Activated CD4-positive, alpha-beta T cell treated with anti-CD3 and anti-CD28 coated beads for 36 hours (primary cell): Measurements from ENCODE around the gene TMEM141. TPM values are rescaled to one million over a fixed set of nuclear protein-coding genes. Genes with fewer than 3 reads are reported as not detected.
"Not testable (repeated sequence)": the region's sequence is repeated elsewhere in the genome, so short reads cannot be mapped to it uniquely, and the experiment has no call there.

Source experiments
- ATAC-seq: fragments of 200-7000 bp; cut with Tn5 transposase; one replicate; pipeline ENCODE4 v1.10.0; 2021; ENCODE audit warnings: mild to moderate bottlenecking, moderate library complexity
- CTCF ChIA-PET: fragments of 350-600 bp; sonication (Branson Sonifier 250); formaldehyde crosslinking; loops from one replicate; lab custom pipeline; 2021; ENCODE audit warnings: antibody characterized with exemption; lab: Charles Lee
- POLR2A ChIA-PET: fragments of 350-600 bp; sonication (Branson Sonifier 250); formaldehyde crosslinking; loops from one replicate; lab custom pipeline; 2021; ENCODE audit warnings: antibody characterized with exemption, inconsistent platforms; lab: Charles Lee
- DNase-seq: peaks from one replicate; pipeline ENCODE4 v3.0.0-alpha.2; 2020
- H3K27ac Mint-ChIP-seq: one replicate; pipeline ENCODE4 v1.8.0; 2021; ENCODE audit warnings: mixed read lengths
- H3K27me3 Mint-ChIP-seq: one replicate; pipeline ENCODE4 v1.8.0; 2021; ENCODE audit warnings: mixed read lengths
- H3K36me3 Mint-ChIP-seq: one replicate; pipeline ENCODE4 v1.8.0; 2021; ENCODE audit warnings: low read depth, mixed read lengths
- H3K4me1 Mint-ChIP-seq: one replicate; pipeline ENCODE4 v1.8.0; 2021; ENCODE audit warnings: mixed read lengths
- H3K4me3 Mint-ChIP-seq: one replicate; pipeline ENCODE4 v1.8.0; 2021; ENCODE audit warnings: mild to moderate bottlenecking, moderate library complexity, mixed read lengths
- H3K9me3 Mint-ChIP-seq: one replicate; pipeline ENCODE4 v1.8.0; 2021; ENCODE audit warnings: low read depth, mixed read lengths
- intact Hi-C, 2 experiments: fragments of 100-400 bp; cut with DNase I in 1 of 2; cut with micrococcal nuclease in 1 of 2; formaldehyde crosslinking; loops; one replicate each; pipeline versions ENCODE4 v1.14.2 to v1.15.1; 2022 to 2024; cut with DNase I, micrococcal nuclease
- total RNA-seq, 2 experiments: library from RNA; stranded (reverse); gene quantifications; one replicate each; pipeline ENCODE4 v1.2.3, GENCODE V29; 2021

The TMEM141 gene
- total RNA-seq, 2 experiments from 2014 or later = 30.9 to 47.1 TPM

DNA sequence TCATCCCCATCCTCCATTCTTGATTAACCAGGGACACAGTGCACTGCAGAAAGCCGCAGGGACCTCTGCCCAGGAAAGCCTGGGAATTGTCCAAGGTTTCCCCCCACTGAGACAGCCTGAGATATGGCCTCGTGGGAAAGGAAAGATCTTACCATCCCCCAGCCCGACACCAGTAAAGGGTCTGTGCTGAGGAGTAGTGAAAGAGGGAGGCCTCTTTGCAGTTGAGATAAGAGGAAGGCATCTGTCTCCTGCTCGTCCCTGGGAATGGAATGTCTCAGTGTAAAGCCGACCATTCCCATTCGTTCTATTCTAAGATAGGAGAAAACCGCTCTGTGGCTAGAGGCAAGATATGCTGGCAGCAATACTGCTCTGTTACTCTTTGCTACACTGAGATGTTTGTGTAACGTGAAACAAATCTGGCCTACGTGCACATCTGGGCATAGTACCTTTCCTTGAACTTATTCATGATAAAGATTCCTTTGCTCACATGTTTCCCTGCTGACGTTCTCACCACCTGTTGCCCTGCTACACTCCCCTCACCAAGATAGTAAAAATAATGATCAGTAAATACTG, 5.7 kb downstream of the TMEM141 start:
- H3K27me3 Mint-ChIP-seq, H3K36me3 Mint-ChIP-seq, ATAC-seq, H3K4me3 Mint-ChIP-seq, CTCF ChIA-PET, H3K9me3 Mint-ChIP-seq, DNase-seq, H3K27ac Mint-ChIP-seq, POLR2A ChIA-PET: not testable (repeated sequence)
- H3K4me1 Mint-ChIP-seq = peaks cover 27% of the 10 kb centered on the region
- intact Hi-C loops = loop anchor here in 1 of 2 experiments (10.0 kb wide), 1 partner anchor 552 kb away; the partner anchor contains the start of gene QSOX2

DNA sequence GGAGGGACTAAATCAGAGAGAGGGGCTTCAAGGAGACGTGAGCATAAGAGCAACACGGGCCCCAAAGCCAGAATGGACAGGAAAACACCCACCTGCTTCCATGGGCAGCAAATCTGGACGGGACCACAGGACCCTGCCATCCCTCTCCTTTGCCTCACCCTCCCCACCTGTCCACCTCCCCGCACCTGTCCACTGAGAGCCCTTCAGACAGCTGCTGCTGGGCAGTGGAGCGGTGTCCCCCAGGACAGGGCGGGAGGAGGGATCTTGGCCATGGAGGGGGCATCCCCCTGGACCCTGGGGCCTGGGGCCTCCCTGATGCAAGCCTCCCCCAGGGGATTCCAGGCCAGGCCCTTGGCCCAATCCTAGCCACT, 7.5 kb downstream of the TMEM141 start:
- no peak overlapping the region for H3K27ac Mint-ChIP-seq
- H3K4me3 Mint-ChIP-seq = no peak overlapping the region
- POLR2A ChIA-PET = no interaction called here
- H3K27me3 Mint-ChIP-seq = peaks cover 4% of the 10 kb centered on the region
- intact Hi-C loops = loop anchor here in 1 of 2 experiments (10.0 kb wide), 1 partner anchor 554 kb away; the partner anchor contains the start of gene QSOX2
- H3K9me3 Mint-ChIP-seq = no peaks in the 10 kb centered on the region
- CTCF ChIA-PET = no interaction called here
- DNase-seq (no peak), ATAC-seq (no peak)
- peaks cover 21% of the 10 kb centered on the region for H3K4me1 Mint-ChIP-seq
- no peaks in the 10 kb centered on the region for H3K36me3 Mint-ChIP-seq

DNA sequence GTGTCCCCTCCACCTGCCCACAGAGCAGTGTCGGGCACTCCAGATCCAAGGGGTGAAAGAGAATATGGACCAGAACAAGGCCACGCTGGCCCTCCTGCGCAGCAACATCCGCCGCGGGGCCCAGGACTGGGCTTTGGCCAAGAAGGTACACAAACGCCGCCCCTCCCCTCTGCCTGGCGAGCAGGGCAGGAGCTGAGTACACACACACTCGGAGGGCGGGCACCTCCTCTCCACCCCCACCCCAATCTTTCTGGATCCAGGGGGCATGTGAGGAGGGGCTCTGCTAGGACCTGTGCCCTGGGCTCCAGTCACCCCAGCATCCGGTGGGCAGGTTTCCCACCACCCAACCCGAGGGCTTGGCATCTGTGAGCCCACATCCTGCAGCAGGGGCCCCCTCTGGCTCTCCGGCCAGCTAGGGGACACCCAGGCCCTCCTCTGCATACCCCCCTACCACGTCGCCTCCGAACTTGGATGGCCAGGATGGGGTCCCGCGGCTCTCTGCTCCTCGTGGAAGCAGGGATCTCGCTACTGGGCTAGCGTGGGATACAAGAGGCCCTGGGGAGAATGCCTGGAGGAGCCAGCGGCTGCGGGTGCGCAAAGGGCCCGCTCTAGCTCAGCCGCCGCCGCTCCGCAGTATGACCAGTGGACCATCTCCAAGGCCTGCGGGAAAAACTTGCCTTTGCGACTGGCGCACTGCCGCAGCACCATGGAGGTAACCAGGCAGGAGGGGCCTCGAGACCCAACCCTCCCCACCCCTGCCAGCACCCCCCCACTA, 8.1 kb downstream of the TMEM141 start:
- intact Hi-C loops = loop anchor here in 1 of 2 experiments (10.0 kb wide), 1 partner anchor 554 kb away; the partner anchor contains the start of gene QSOX2
- Mint-ChIP-seq H3K27me3 (peaks cover 4% of the 10 kb centered on the region), H3K27ac (no peak overlapping the region), H3K36me3 (no peaks in the 10 kb centered on the region), H3K4me1 (peaks cover 21% of the 10 kb centered on the region), H3K9me3 (no peaks in the 10 kb centered on the region), H3K4me3 (peak overlapping the region; percentile 72)
- ATAC-seq (no peak), DNase-seq (peak; percentile 22)
- POLR2A ChIA-PET = no interaction called here
- CTCF ChIA-PET = interaction anchor here (0.6 kb wide), 1 partner anchor 99 kb away, joined by 3 read pairs; no protein-coding TSS in a partner anchor

- ATAC-seq = peak; percentile 79
- DNase-seq = peak; percentile 95
- intact Hi-C loops = loop anchor here (1.0 to 10.0 kb wide), 6 partner anchors 9 to 685 kb away; partner anchors contain the start of genes TMEM141 (in 2 of the 2), PHPT1 (in 1 of the 2), QSOX2 (in 1 of the 2) and TMEM250 (in 1 of the 2)
- no peak overlapping the region for H3K27ac Mint-ChIP-seq
- H3K27me3 Mint-ChIP-seq = peaks cover 4% of the 10 kb centered on the region
- ChIA-PET POLR2A (interaction anchor here (1.0 kb wide), 1 partner anchor 9 kb away, joined by 3 read pairs; the partner anchor contains the start of gene TMEM141), CTCF (interaction anchor here (0.6 to 0.9 kb wide), 8 partner anchors 12 to 269 kb away, joined by 3 to 5 read pairs (median 3); no protein-coding TSS in a partner anchor)
- H3K4me1 Mint-ChIP-seq = peaks cover 21% of the 10 kb centered on the region
- no peaks in the 10 kb centered on the region for H3K9me3 Mint-ChIP-seq
- H3K4me3 Mint-ChIP-seq = peak overlapping the region; percentile 72
- H3K36me3 Mint-ChIP-seq = no peaks in the 10 kb centered on the region
Observed at GRCh38 chr9:136799854-136800657, 8.9 kb downstream of the TMEM141 start.

DNA sequence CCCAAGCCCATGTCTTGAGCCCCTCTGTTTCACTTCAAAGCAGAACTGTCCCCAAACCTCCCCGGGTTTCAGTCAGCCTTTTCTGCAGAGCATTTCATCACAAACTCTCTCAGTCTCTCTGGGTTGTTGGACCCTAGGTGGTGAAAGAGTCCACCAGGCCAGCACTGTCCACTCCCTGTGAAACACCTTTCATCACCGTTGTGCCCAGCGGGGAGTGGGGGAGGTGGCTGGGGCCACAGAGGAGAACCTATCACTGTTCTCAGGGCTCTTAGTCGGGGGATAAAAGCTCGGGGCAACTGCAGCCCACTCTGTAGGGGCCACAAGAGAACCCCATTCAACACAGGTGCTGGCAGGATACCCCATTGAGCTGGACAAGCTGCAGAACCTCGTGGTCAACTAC, 11.2 kb downstream of the TMEM141 start:
- Mint-ChIP-seq H3K4me1 (peaks cover 22% of the 10 kb centered on the region), H3K36me3 (peaks cover 2% of the 10 kb centered on the region), H3K9me3 (no peaks in the 10 kb centered on the region), H3K27me3 (peaks cover 4% of the 10 kb centered on the region), H3K4me3 (no peak overlapping the region), H3K27ac (no peak overlapping the region)
- DNase-seq (no peak), ATAC-seq (no peak)
- POLR2A ChIA-PET = no interaction called here
- CTCF ChIA-PET = interaction anchor here (0.6 to 1.5 kb wide), 4 partner anchors 10 to 805 kb away, joined by 3 to 5 read pairs (median 3); no protein-coding TSS in a partner anchor
- intact Hi-C loops = loop anchor here in 1 of 2 experiments (10.0 kb wide), 1 partner anchor 688 kb away; the partner anchor contains the start of gene TMEM250

DNA sequence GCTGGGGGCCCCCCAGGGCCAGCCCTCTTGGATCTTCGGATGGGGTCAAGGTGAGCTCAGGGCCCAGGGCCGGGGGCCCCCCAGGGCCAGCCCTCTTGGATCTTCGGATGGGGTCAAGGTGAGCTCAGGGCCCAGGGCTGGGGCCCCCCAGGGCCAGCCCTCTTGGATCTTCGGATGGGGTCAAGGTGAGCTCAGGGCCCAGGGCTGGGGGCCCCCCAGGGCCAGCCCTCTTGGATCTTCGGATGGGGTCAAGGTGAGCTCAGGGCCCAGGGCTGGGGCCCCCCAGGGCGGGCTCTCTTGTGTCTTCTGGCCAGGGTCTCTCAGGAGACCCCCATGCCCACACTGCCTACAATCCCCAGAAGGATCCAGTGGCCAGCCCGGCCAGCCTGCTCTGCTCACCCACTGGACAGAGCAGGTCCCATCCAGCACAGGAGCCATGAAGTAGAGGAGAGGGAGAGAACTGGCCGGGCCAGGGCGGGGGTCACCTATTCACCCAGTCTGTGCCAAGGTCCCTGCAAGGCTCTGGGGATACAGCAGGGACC, 11.9 kb downstream of the TMEM141 start:
- DNase-seq, H3K9me3 Mint-ChIP-seq, H3K27ac Mint-ChIP-seq, H3K4me3 Mint-ChIP-seq, H3K36me3 Mint-ChIP-seq, H3K27me3 Mint-ChIP-seq, POLR2A ChIA-PET, ATAC-seq: not testable (repeated sequence)
- H3K4me1 Mint-ChIP-seq = peaks cover 22% of the 10 kb centered on the region
- CTCF ChIA-PET = interaction anchor here (0.6 to 1.5 kb wide), 2 partner anchors 11 to 70 kb away, joined by 3 to 5 read pairs; no protein-coding TSS in a partner anchor
- intact Hi-C loops = loop anchor here in 1 of 2 experiments (10.0 kb wide), 1 partner anchor 688 kb away; the partner anchor contains the start of gene TMEM250

DNA sequence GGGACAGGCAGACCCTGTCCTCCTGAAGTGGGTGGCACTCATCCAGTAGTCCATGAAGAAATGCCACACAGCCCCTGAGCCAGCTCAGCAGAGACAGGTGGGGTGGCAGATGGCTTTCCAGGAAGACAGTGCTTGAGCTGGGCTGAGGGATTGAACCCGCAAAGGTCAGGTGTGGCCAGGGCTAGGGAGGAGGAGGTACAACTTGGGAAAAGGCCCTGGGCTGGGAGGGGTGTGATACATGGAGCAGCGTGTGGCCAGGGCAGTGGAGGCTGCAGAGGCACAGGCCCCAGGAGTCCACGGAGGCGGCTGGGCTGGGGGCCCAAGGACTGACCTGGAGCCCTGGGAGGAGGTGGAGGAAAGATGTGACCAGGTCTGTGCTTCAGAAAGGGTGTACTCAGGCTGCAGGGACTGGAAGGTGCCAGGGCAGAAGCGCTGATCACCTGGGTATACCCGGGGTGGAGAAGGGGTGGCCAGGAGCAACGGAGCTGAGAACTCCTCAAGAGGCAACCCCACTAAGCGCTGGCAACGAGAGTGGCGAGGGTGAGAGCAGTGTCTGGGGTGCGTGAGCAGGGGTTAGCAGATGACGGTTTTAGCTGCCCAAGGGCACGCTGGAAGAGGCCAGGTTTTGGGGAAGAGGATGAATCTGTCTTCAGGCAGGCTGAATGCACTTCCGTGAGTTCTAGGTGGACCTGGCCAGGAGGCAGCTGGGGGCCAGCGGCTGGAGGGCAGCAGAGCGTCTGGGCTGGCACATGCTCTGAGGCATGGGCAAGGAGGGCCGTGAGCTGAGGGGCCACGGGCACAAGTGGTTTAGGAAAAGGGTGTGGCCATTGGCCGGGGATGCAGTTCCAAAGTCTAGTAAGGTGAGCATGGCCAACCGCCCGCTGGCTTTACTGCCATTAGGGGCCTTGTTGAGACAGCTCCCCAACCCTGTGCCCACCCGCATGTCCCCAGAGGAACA, 12.7 kb downstream of the TMEM141 start:
- ATAC-seq (no peak), DNase-seq (no peak)
- no peaks in the 10 kb centered on the region for H3K9me3 Mint-ChIP-seq
- POLR2A ChIA-PET = no interaction called here
- H3K36me3 Mint-ChIP-seq = peaks cover 2% of the 10 kb centered on the region
- intact Hi-C loops = loop anchor here in 1 of 2 experiments (10.0 kb wide), 1 partner anchor 689 kb away; the partner anchor contains the start of gene TMEM250
- CTCF ChIA-PET = interaction anchor here (1.0 kb wide), 1 partner anchor 38 kb away, joined by 3 read pairs; no protein-coding TSS in a partner anchor
- H3K4me3 Mint-ChIP-seq = no peak overlapping the region
- H3K27me3 Mint-ChIP-seq = peaks cover 4% of the 10 kb centered on the region
- H3K27ac Mint-ChIP-seq = no peak overlapping the region
- peaks cover 23% of the 10 kb centered on the region for H3K4me1 Mint-ChIP-seq

GRCh38 chr9:136804509-136805206, 13.5 kb downstream of the TMEM141 start:
- ChIA-PET CTCF (interaction anchor here (1.0 to 1.1 kb wide), 2 partner anchors 38 to 144 kb away, joined by 3 read pairs; no protein-coding TSS in a partner anchor), POLR2A (no interaction called here)
- no peaks in the 10 kb centered on the region for H3K9me3 Mint-ChIP-seq
- no peak for DNase-seq
- no peak overlapping the region for H3K4me3 Mint-ChIP-seq
- no peak overlapping the region for H3K27ac Mint-ChIP-seq
- intact Hi-C loops = loop anchor here in 1 of 2 experiments (10.0 kb wide), 1 partner anchor 690 kb away; the partner anchor contains the start of gene TMEM250
- H3K27me3 Mint-ChIP-seq = peaks cover 4% of the 10 kb centered on the region
- peaks cover 2% of the 10 kb centered on the region for H3K36me3 Mint-ChIP-seq
- peaks cover 32% of the 10 kb centered on the region for H3K4me1 Mint-ChIP-seq
- no peak for ATAC-seq

GRCh38 chr9:136805207-136805740, 14.1 kb downstream of the TMEM141 start:
- ChIA-PET CTCF (interaction anchor here (1.0 to 1.1 kb wide), 2 partner anchors 143 to 241 kb away, joined by 3 to 4 read pairs; partner anchors contain the start of gene NPDC1), POLR2A (no interaction called here)
- peaks cover 7% of the 10 kb centered on the region for H3K36me3 Mint-ChIP-seq
- H3K4me1 Mint-ChIP-seq = peaks cover 35% of the 10 kb centered on the region
- peak overlapping the region; percentile 35 for H3K4me3 Mint-ChIP-seq
- peaks cover 4% of the 10 kb centered on the region for H3K27me3 Mint-ChIP-seq
- no peak overlapping the region for H3K27ac Mint-ChIP-seq
- ATAC-seq = no peak
- DNase-seq = no peak
- intact Hi-C loops = loop anchor here in 1 of 2 experiments (10.0 kb wide), 1 partner anchor 690 kb away; the partner anchor contains the start of gene TMEM250
- no peaks in the 10 kb centered on the region for H3K9me3 Mint-ChIP-seq
